HCT116 (cell line): Measurements from ENCODE around the gene ELMOD3. TPM values are rescaled to one million over a fixed set of nuclear protein-coding genes. Genes with fewer than 3 reads are reported as not detected.
A peak's percentile ranks its signal among the peaks of the same experiment; 100 is the strongest.

Experiments
- ATAC-seq: fragments of 200-7000 bp; cut with Tn5 transposase; 2 replicates; pipeline ENCODE4 v1.9.1; 2020; ENCODE audit warnings: mild to moderate bottlenecking, moderate library complexity
- BruUV-seq: library from RNA; stranded (reverse); fragments of 400-500 nt; replicated peaks from 2 replicates; lab custom pipeline; 2021; lab: Mats Ljungman, UMichigan
- CTCF ChIA-PET: fragments of 300-600 bp; sonication (Branson Sonifier 250); formaldehyde crosslinking; loops from one replicate; lab custom pipeline; 2021; ENCODE audit warnings: antibody characterized with exemption; lab: Charles Lee
- POLR2A ChIA-PET: fragments of 300-600, 350-600 bp; sonication (Branson Sonifier 250); formaldehyde crosslinking; loops from one replicate; lab custom pipeline; 2021; ENCODE audit warnings: antibody characterized with exemption; lab: Charles Lee
- RAD21 ChIA-PET, 2 experiments: fragments of 300-600 bp; sonication (Branson Sonifier 250); formaldehyde crosslinking; loops; one replicate each; lab custom pipeline; 2023; ENCODE audit warnings: low total read pairs in 2 of 2; ENCODE audit not compliant: uncharacterized antibody in 2 of 2, unreplicated experiment in 2 of 2, low non-redundant PET in 1 of 2; lab: Charles Lee
- DNase-seq: peaks from one replicate; pipeline ENCODE4 v3.0.0-alpha.2; 2010; ENCODE audit warnings: low read depth, low spot score
- H2AFZ ChIP-seq: fragments of 200-600 bp; shearing (Covaris generic), sonication (generic); 2 replicates; pipeline ENCODE4 v1.6.1; 2017; ENCODE audit warnings: low read depth, mixed run types, mixed read lengths, antibody characterized with exemption, low read length; ENCODE audit not compliant: poor library complexity, severe bottlenecking
- H3K27ac ChIP-seq: 2 replicates; pipeline ENCODE4 v1.5.1; 2012; ENCODE audit warnings: low read depth, low read length
- H3K27me3 ChIP-seq: fragments of 200-600 bp; sonication (generic); 2 replicates; pipeline ENCODE4 v1.6.1; 2016; ENCODE audit warnings: mixed run types, low read length, mixed read lengths; ENCODE audit not compliant: insufficient read depth
- H3K36me3 ChIP-seq, 2 experiments: fragments of 200-500 bp in 1 of 2; fragments of 200-600 bp in 1 of 2; sonication (Bioruptor generic) in 1 of 2; sonication (generic) in 1 of 2; 2 replicates each; pipeline versions ENCODE4 v1.5.1 to v1.6.1; 2014 to 2016; ENCODE audit warnings: low read length in 2 of 2, inconsistent platforms in 1 of 2, mixed read lengths in 1 of 2, mixed run types in 1 of 2; ENCODE audit not compliant: insufficient read depth in 2 of 2, control insufficient read depth in 1 of 2
- H3K4me1 ChIP-seq, 2 experiments: fragments of 200-600 bp in 1 of 2; sonication (generic) in 1 of 2; 2 replicates each; pipeline versions ENCODE4 v1.5.1 to v1.6.1; 2012 to 2017; ENCODE audit warnings: low read length in 2 of 2, inconsistent platforms in 1 of 2, mild to moderate bottlenecking in 1 of 2, mixed read lengths in 1 of 2, mixed run types in 1 of 2, moderate library complexity in 1 of 2; ENCODE audit not compliant: insufficient read depth in 2 of 2, control insufficient read depth in 1 of 2
- H3K4me2 ChIP-seq: fragments of 200-600 bp; sonication (generic); 2 replicates; pipeline ENCODE4 v1.6.1; 2017; ENCODE audit warnings: mixed run types, low read length, mixed read lengths
- H3K4me3 ChIP-seq, 2 experiments: fragments of 200-600 bp in 1 of 2; sonication (generic) in 1 of 2; replicated peaks in 1 of 2; 2 replicates each; pipeline ENCODE4 v1.5.1; 2011 to 2016; ENCODE audit warnings: low read length in 2 of 2, control low read depth in 1 of 2, low read depth in 1 of 2, mild to moderate bottlenecking in 1 of 2, mixed read lengths in 1 of 2, mixed run types in 1 of 2
- H3K79me2 ChIP-seq: fragments of 200-600 bp; sonication (generic); 2 replicates; pipeline ENCODE4 v1.6.1; 2017; ENCODE audit warnings: mild to moderate bottlenecking, mixed run types, low read length, moderate library complexity, mixed read lengths; ENCODE audit not compliant: insufficient read depth
- H3K9ac ChIP-seq: fragments of 200-600 bp; sonication (generic); 2 replicates; pipeline ENCODE4 v1.6.1; 2016; ENCODE audit warnings: low read length, mixed read lengths
- H3K9me2 ChIP-seq: fragments of 200-600 bp; sonication (generic), shearing (Covaris generic); 2 replicates; pipeline ENCODE4 v1.6.1; 2017; ENCODE audit warnings: mixed run types, mild to moderate bottlenecking, moderate library complexity; ENCODE audit not compliant: insufficient read depth
- H3K9me3 ChIP-seq, 2 experiments: fragments of 200-500 bp in 1 of 2; fragments of 200-600 bp in 1 of 2; sonication (Bioruptor generic) in 1 of 2; sonication (generic) in 1 of 2; 2 replicates each; pipeline ENCODE4 v1.6.1; 2014 to 2017; ENCODE audit warnings: low read length in 2 of 2, mixed read lengths in 2 of 2, inconsistent platforms in 1 of 2, low read depth in 1 of 2, mild to moderate bottlenecking in 1 of 2, mixed run types in 1 of 2, moderate library complexity in 1 of 2; ENCODE audit not compliant: control insufficient read depth in 1 of 2, insufficient read depth in 1 of 2
- H4K20me1 ChIP-seq: fragments of 200-600 bp; sonication (generic), shearing (Covaris generic); 2 replicates; pipeline ENCODE4 v1.6.1; 2017; ENCODE audit warnings: mixed run types, mild to moderate bottlenecking, moderate library complexity; ENCODE audit not compliant: insufficient read depth
- CEBPB ChIP-seq: IDR thresholded peaks from 2 replicates; pipeline ENCODE4 v1.6.1; 2012; ENCODE audit warnings: low read depth
- EGR1 ChIP-seq: IDR thresholded peaks from 2 replicates; pipeline ENCODE4 v1.6.1; 2012; ENCODE audit warnings: low read depth
- EZH2phosphoT487 ChIP-seq: fragments of 200-600 bp; IDR thresholded peaks from 2 replicates; pipeline ENCODE4 v1.6.1; 2018; ENCODE audit warnings: antibody characterized with exemption, borderline replicate concordance
- FOSL1 ChIP-seq: IDR thresholded peaks from 2 replicates; pipeline ENCODE4 v1.6.1; 2012; ENCODE audit warnings: low read depth
- POLR2A ChIP-seq: IDR thresholded peaks from 2 replicates; pipeline ENCODE4 v1.7.0; 2011; ENCODE audit warnings: borderline replicate concordance; ENCODE audit not compliant: insufficient read depth, insufficient read length; ENCODE audit errors: extremely low read depth
- SRF ChIP-seq: IDR thresholded peaks from 2 replicates; pipeline ENCODE4 v1.6.1; 2012; ENCODE audit warnings: low read depth
- TCF7L2 ChIP-seq: IDR thresholded peaks from 2 replicates; pipeline ENCODE4 v1.7.0; 2011; ENCODE audit warnings: borderline replicate concordance, inconsistent platforms; ENCODE audit not compliant: insufficient read depth, insufficient read length; ENCODE audit errors: extremely low read depth
- YY1 ChIP-seq: IDR thresholded peaks from 2 replicates; pipeline ENCODE4 v1.6.1; 2011; ENCODE audit warnings: low read length, low read depth, moderate library complexity, mild to moderate bottlenecking; ENCODE audit not compliant: insufficient replicate concordance; ENCODE audit errors: extremely low read depth
- intact Hi-C: fragments of 100-400 bp; cut with micrococcal nuclease; formaldehyde crosslinking; loops from 2 replicates; pipeline ENCODE4 v1.10.0; 2022
- total RNA-seq: library from RNA; stranded (reverse); gene quantifications from one replicate; pipeline ENCODE4 v1.2.1, GENCODE V29; 2021; ENCODE audit not compliant: unreplicated experiment
- TF ChIP-seq, protein P1 (sequence below): IDR thresholded peaks from 2 replicates; pipeline ENCODE4 v1.6.1; 2012; ENCODE audit warnings: low read depth

The ELMOD3 gene
- total RNA-seq, 1 experiment from 2014 or later = 9.2 TPM

GRCh38 chr2:85353876-85354285, 688 bp upstream of the ELMOD3 start:
- BruUV-seq = TSS peak; percentile 77
- DNase-seq = peak; percentile 12

More at GRCh38 chr2:85353876-85354285, 688 bp upstream of the ELMOD3 start:
- Histone ChIP-seq H3K9me2 (no peaks in the 10 kb centered on the region), H3K4me3 (peak overlapping the region; percentile 86 to 95), H3K9me3 (no peaks in the 10 kb centered on the region), H2AFZ (no peak overlapping the region), H3K79me2 (peaks cover 31% of the 10 kb centered on the region)
- ATAC-seq = peak; percentile 51
- intact Hi-C loops = loop anchor here (5.0 kb wide), 1 partner anchor 258 kb away; the partner anchor contains the start of gene C2orf68
- ChIA-PET POLR2A (interaction anchor here (0.8 to 1.7 kb wide), 10 partner anchors 8 to 258 kb away, joined by 3 to 14 read pairs (median 4); partner anchors contain the start of genes C2orf68, MAT2A, SH2D6 and TGOLN2), CTCF (interaction anchor here (1.4 kb wide), 1 partner anchor 198 kb away, joined by 4 read pairs; no protein-coding TSS in a partner anchor)
- no peak for TF ChIP-seq EGR1
- no peak for TF ChIP-seq EZH2phosphoT487
- no peak for TF ChIP-seq YY1
- no peak for TF ChIP-seq FOSL1
- TF ChIP-seq SRF = no peak; the same call in 1 of the 2 replicates
- TF ChIP-seq CEBPB = no peak
- no peak for TF ChIP-seq TCF7L2
- TF ChIP-seq, protein P1, sequence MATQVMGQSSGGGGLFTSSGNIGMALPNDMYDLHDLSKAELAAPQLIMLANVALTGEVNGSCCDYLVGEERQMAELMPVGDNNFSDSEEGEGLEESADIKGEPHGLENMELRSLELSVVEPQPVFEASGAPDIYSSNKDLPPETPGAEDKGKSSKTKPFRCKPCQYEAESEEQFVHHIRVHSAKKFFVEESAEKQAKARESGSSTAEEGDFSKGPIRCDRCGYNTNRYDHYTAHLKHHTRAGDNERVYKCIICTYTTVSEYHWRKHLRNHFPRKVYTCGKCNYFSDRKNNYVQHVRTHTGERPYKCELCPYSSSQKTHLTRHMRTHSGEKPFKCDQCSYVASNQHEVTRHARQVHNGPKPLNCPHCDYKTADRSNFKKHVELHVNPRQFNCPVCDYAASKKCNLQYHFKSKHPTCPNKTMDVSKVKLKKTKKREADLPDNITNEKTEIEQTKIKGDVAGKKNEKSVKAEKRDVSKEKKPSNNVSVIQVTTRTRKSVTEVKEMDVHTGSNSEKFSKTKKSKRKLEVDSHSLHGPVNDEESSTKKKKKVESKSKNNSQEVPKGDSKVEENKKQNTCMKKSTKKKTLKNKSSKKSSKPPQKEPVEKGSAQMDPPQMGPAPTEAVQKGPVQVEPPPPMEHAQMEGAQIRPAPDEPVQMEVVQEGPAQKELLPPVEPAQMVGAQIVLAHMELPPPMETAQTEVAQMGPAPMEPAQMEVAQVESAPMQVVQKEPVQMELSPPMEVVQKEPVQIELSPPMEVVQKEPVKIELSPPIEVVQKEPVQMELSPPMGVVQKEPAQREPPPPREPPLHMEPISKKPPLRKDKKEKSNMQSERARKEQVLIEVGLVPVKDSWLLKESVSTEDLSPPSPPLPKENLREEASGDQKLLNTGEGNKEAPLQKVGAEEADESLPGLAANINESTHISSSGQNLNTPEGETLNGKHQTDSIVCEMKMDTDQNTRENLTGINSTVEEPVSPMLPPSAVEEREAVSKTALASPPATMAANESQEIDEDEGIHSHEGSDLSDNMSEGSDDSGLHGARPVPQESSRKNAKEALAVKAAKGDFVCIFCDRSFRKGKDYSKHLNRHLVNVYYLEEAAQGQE = no peak
- TF ChIP-seq POLR2A = no peak
- TF ChIP-seq, all 23 proteins: peak for 0
- no peaks in the 10 kb centered on the region for H4K20me1 ChIP-seq
- H3K27ac ChIP-seq = peak overlapping the region; percentile 75
- peak overlapping the region; percentile 95 for H3K4me2 ChIP-seq
- RAD21 ChIA-PET = interaction anchor here in 1 of 2 experiments (1.0 kb wide), 1 partner anchor 198 kb away, joined by 3 read pairs; no protein-coding TSS in a partner anchor
- H3K9ac ChIP-seq = peak overlapping the region; percentile 83
- peaks cover 9 to 14% of the 10 kb centered on the region in 2 experiments; a peak in 3 of 4 replicates for H3K4me1 ChIP-seq
- H3K27me3 ChIP-seq = no peaks in the 10 kb centered on the region
- H3K36me3 ChIP-seq = peaks cover 15 to 33% of the 10 kb centered on the region in 2 experiments; a peak in 3 of 4 replicates
